Skeletal muscle tissue (tissue), 4 donors: ENCODE results near the gene CMTM6. TPM values are rescaled to one million over a fixed set of nuclear protein-coding genes. Genes with fewer than 3 reads are reported as not detected.

Experiments used
- H3K27ac ChIP-seq: one replicate; pipeline ENCODE4 v1.7.0; 2013; ENCODE audit warnings: mild to moderate bottlenecking, low read depth, low read length, inconsistent platforms
- H3K27me3 ChIP-seq, 3 donors: one replicate each; pipeline ENCODE4 v1.7.0; 2013; ENCODE audit warnings: low read length in 3 of 3; ENCODE audit not compliant: control insufficient read depth in 3 of 3, insufficient read depth in 3 of 3
- H3K36me3 ChIP-seq, 3 donors: one replicate each; pipeline ENCODE4 v1.7.0; 2013; ENCODE audit warnings: low read length in 3 of 3; ENCODE audit not compliant: control insufficient read depth in 3 of 3, insufficient read depth in 3 of 3
- H3K4me1 ChIP-seq, 3 donors: one replicate each; pipeline ENCODE4 v1.7.0; 2013; ENCODE audit warnings: low read length in 3 of 3, mild to moderate bottlenecking in 3 of 3; ENCODE audit not compliant: control insufficient read depth in 3 of 3, insufficient read depth in 3 of 3
- H3K4me3 ChIP-seq, 3 donors: one replicate each; pipeline ENCODE4 v1.7.0; 2013; ENCODE audit warnings: low read length in 3 of 3
- H3K9ac ChIP-seq, 3 donors: one replicate each; pipeline ENCODE4 v1.7.0; 2013; ENCODE audit warnings: low read length in 3 of 3, mild to moderate bottlenecking in 3 of 3, moderate library complexity in 2 of 3, low read depth in 1 of 3
- H3K9me3 ChIP-seq, 3 donors: one replicate each; pipeline ENCODE4 v1.7.0; 2013; ENCODE audit warnings: low read length in 3 of 3; ENCODE audit not compliant: control insufficient read depth in 3 of 3
- total RNA-seq: library from RNA; depleted of rRNA; stranded (reverse); fragments of >200 nt; gene quantifications from one replicate; pipeline ENCODE4 v1.2.3, GENCODE V29; 2014
- donor health status: Osteomylitis.

The CMTM6 gene
- total RNA-seq, 1 donor from 2014 or later: 26.6 TPM

DNA sequence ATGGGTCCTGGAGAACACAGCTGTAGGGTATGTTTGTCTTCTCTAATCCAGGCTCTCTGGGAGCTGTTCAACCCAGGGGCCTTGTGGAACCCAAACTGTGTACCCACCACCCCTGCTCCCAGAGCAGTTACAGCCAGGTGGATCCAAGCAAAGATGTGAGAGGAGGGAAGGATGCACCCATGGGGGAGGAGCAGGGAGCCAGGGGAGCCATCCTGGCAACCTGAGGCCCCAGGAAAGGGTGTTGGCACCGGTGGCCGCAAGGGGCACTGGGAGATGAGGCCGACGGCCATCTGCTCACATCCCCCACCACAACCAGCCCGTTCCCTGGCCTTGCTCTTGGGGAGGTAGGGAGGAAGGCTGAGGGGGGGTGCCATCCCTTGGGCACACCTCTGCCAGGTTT, 43.2 kb downstream of the CMTM6 start:
- Histone ChIP-seq H3K9ac (no peak overlapping the region), H3K36me3 (peaks cover 0 to 2% (median 0%) of the 10 kb centered on the region in 3 donors), H3K27me3 (no peaks in the 10 kb centered on the region), H3K4me1 (peaks cover 0 to 2% (median 0%) of the 10 kb centered on the region in 3 donors), H3K9me3 (no peaks in the 10 kb centered on the region), H3K4me3 (no peak overlapping the region), H3K27ac (no peak overlapping the region)

GRCh38 chr3:32457971-32458471, 44.6 kb downstream of the CMTM6 start:
- Histone ChIP-seq H3K9me3 (no peaks in the 10 kb centered on the region), H3K4me1 (peaks cover 0 to 2% (median 0%) of the 10 kb centered on the region in 3 donors), H3K27me3 (no peaks in the 10 kb centered on the region), H3K36me3 (peaks cover 0 to 2% (median 0%) of the 10 kb centered on the region in 3 donors), H3K9ac (no peak overlapping the region), H3K27ac (no peak overlapping the region), H3K4me3 (no peak overlapping the region)

DNA sequence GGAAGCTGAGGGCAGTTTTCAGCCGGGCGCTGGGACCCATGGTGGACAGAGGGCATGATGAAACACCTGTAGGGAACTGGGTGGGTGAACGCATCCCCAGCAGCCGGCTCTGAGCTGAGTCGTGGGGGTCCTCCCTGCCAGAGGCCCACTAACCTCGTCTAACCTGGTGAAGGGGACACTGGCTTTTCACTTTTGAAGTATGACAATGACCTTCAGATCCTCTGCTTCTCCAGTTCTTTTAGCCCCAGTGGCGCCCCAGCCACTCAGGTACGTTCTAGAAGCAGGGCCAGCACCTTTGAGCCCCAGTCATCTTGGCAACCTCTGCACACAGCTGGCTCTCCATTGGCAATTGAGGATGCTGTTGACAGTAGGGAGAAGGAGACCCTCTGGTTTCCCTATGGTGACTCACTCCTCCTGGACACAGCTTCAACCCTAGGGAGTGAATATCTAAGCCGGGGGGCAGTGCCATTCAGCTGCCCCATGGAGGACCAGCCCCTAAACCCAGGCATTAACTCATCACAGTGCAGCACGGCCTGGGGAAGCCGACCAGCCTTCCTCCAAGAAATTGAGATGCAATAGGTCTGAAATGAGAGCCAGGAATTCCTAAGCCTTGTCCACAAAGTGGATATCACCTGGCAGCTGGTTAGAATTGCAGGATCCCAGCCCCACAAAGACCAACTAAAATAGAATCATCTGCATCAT, 46.1 kb downstream of the CMTM6 start:
- Histone ChIP-seq H3K4me1 (peaks cover 0 to 2% (median 0%) of the 10 kb centered on the region in 3 donors), H3K9ac (no peak overlapping the region), H3K36me3 (peaks cover 0 to 4% (median 2%) of the 10 kb centered on the region in 3 donors), H3K27me3 (no peaks in the 10 kb centered on the region), H3K27ac (no peak overlapping the region), H3K4me3 (no peak overlapping the region), H3K9me3 (no peaks in the 10 kb centered on the region)

- Histone ChIP-seq H3K4me3 (no peak overlapping the region), H3K9ac (no peak overlapping the region), H3K27ac (no peak overlapping the region), H3K9me3 (no peaks in the 10 kb centered on the region), H3K4me1 (peaks cover 0 to 2% (median 0%) of the 10 kb centered on the region in 3 donors), H3K36me3 (peaks cover 0 to 4% (median 2%) of the 10 kb centered on the region in 3 donors), H3K27me3 (no peaks in the 10 kb centered on the region)
These were observed 46.8 kb downstream of the CMTM6 start for GRCh38 chr3:32455609-32456428.

GRCh38 chr3:32454731-32455608, 47.7 kb downstream of the CMTM6 start:
- H3K9me3 ChIP-seq: no peaks in the 10 kb centered on the region
- no peak overlapping the region for H3K9ac ChIP-seq
- peaks cover 0 to 4% (median 2%) of the 10 kb centered on the region in 3 donors for H3K36me3 ChIP-seq
- peaks cover 0 to 2% (median 0%) of the 10 kb centered on the region in 3 donors for H3K4me1 ChIP-seq
- H3K27ac ChIP-seq: no peak overlapping the region
- no peak overlapping the region for H3K4me3 ChIP-seq
- no peaks in the 10 kb centered on the region for H3K27me3 ChIP-seq

GRCh38 chr3:32454111-32454510, 48.5 kb downstream of the CMTM6 start:
- Histone ChIP-seq H3K36me3 (peaks cover 0 to 4% (median 2%) of the 10 kb centered on the region in 3 donors), H3K4me3 (no peak overlapping the region), H3K27me3 (no peaks in the 10 kb centered on the region), H3K27ac (no peak overlapping the region), H3K9me3 (no peaks in the 10 kb centered on the region), H3K9ac (no peak overlapping the region), H3K4me1 (peaks cover 0 to 2% (median 0%) of the 10 kb centered on the region in 3 donors)

DNA sequence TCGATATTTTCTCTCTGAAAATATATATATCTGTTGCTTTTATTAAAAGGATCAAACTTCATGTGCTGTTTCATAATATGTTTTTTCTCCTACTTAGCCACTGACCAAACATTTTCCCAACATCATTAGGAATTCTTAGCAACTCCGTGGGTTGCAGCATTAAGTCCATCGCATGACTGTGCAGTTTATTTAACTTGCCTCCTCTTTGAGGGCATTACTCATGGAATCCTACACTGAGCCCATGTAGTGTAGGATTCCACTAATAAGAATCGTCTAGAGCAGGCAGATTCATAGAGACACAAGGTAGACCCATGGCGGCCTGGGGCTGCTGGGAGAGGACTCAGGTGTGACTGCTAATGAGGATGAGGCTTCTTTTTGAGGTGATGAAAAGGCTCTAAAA, 49.3 kb downstream of the CMTM6 start:
- Histone ChIP-seq H3K4me3 (no peak overlapping the region), H3K36me3 (peaks cover 0 to 4% (median 2%) of the 10 kb centered on the region in 3 donors), H3K9me3 (no peaks in the 10 kb centered on the region), H3K9ac (no peak overlapping the region), H3K27ac (no peak overlapping the region), H3K4me1 (peaks cover 0 to 2% (median 0%) of the 10 kb centered on the region in 3 donors), H3K27me3 (no peaks in the 10 kb centered on the region)

- Histone ChIP-seq H3K9ac (no peak overlapping the region), H3K27ac (no peak overlapping the region), H3K4me3 (no peak overlapping the region), H3K4me1 (no peaks in the 10 kb centered on the region), H3K27me3 (no peaks in the 10 kb centered on the region), H3K36me3 (peaks cover 0 to 4% (median 2%) of the 10 kb centered on the region in 3 donors), H3K9me3 (no peaks in the 10 kb centered on the region)
These were observed 50.6 kb downstream of the CMTM6 start for GRCh38 chr3:32452009-32452408.

DNA sequence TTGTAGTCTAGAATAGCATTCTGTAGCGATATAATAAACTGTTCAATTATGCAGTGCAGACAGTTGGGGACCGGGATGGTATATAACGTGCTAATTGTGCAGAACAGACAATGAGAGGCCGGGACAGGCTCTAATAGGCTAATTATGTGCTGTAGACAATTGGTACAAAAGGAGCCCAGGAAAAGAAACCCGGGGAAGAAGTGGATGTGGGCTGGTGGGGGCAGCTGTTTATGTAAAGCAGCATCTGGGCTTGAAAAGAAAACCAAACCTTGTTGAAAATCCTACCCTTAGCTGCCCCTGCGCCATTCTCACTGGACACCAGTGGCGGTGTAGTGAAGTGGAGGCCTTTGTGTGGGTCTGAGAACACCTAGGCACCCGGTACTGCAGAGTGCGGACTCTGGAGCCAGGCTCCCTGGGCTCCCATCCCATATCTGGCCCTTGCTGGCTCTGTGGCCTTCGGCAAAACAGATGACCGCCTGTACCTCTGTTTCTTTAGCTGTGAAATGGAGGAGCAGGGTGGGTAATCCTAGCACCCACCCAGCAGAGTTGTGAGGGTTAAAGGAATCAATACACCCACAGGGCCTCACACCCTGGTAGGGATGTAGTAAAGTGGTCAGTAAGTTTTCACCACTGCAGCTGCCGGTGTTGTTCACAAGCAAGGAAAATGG, 51.5 kb downstream of the CMTM6 start:
- Histone ChIP-seq H3K9ac (no peak overlapping the region), H3K4me1 (no peaks in the 10 kb centered on the region), H3K27ac (no peak overlapping the region), H3K27me3 (no peaks in the 10 kb centered on the region), H3K9me3 (no peaks in the 10 kb centered on the region), H3K4me3 (no peak overlapping the region), H3K36me3 (peaks cover 0 to 4% (median 2%) of the 10 kb centered on the region in 3 donors)
